AG10803 (cell line): ENCODE results near the gene A3GALT2.

Source experiments
- DNase-seq: peaks from one replicate; pipeline ENCODE4 v3.0.0; 2010; ENCODE audit warnings: low read depth
- H3K4me3 ChIP-seq: 2 replicates; pipeline ENCODE4 v1.5.1; 2011; ENCODE audit warnings: mild to moderate bottlenecking, low read length, control low read depth
- CTCF ChIP-seq: conservative IDR thresholded peaks from 2 replicates; pipeline ENCODE4 v1.5.1; 2011; ENCODE audit warnings: mild to moderate bottlenecking, low read length, control low read depth, inconsistent platforms

Gene A3GALT2

GRCh38 chr1:33258788-33259274 is 62.1 kb downstream of the A3GALT2 start:
- H3K4me3 ChIP-seq: no peak overlapping the region
- TF ChIP-seq CTCF: no peak
- DNase-seq: no peak

DNA sequence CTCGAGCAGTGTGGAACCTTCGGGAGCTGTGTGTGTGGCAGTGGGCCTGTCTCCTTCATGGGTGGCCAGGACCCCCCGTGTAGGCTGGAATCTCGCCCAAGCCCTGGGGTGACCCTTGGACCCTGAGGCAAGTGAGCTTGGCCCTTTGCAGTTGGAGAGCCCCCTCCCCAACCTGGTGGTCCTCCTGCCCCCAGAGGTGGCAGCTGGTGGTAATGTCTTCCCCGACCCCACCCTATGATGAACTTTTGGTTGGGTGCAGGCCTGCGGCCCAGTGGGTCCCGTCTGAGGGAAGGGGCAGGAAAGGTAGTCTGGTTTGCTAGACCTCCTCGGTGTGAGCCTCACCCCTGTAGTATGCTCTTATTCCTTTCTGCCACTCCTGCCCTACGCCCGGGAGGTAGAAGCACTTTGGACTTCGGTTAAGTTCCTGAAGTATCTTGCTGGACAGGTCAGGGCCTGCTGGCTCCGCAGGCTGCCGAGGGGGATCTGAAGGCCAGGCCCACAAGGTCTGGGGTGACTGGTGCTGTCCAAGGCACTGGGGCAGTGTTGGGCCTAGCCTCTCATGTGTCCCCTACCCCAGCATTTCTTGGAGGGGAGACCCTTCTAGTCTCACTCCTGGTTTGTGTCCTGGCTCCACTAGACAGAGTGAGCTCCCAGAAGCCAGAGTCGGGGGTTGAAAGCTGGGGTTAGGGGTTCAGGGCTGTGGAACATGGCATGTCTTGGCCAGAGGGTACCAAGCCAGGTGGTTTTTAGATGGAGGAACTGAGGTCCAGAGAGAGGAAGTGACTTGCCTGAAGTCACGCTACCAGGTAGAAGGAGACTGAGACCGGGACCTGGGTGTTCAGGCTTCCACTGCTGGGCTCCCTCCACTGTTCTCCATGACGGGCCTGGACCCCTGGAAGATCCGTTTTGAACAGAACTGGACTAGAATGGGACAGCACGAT is 62.9 kb downstream of the A3GALT2 start:
- DNase-seq: peak; percentile 16

DNA sequence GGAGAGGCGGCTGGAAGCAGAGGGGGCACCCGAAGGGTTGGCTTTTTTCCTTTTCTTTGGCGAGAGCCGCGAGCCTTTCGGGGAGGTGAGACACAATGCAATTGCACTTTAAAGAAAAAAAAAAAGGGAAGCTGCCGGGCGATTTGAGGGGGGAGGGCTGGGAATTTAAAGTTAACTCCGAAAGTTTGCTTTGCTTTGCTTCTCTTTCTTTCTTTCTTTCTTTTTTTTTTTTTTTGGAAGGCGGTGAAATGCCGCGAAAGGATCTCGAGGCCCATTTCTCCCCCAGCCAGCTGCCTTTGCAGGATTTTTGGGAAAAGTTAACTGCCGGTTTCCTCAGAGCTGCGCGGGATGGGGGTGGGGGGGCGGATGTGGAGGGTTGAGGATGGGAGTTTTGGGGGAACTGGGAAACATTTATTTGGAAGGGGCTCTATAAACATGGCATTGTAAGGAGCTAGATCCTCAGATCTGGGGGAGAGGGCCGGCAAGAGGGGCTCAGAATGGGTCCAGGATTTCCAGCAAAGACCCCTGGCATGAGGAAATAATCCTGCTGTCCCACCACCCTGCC is 63.6 kb downstream of the A3GALT2 start:
- peak overlapping the region; percentile 78 for H3K4me3 ChIP-seq
- DNase-seq: no peak
- TF ChIP-seq CTCF: no peak

More for the DNA sequence above, 62.9 kb downstream of the A3GALT2 start:
- no peak for TF ChIP-seq CTCF
- peak overlapping the region; percentile 78 for H3K4me3 ChIP-seq
